IMR-90 (cell line): ENCODE results near the gene WNT7A. TPM values are rescaled to one million over a fixed set of nuclear protein-coding genes. Genes with fewer than 3 reads are reported as not detected.

Experiments used
- ATAC-seq: fragments of 200-7000 bp; cut with Tn5 transposase; 2 replicates; pipeline ENCODE4 v1.9.1; 2020; ENCODE audit warnings: low read depth, mild to moderate bottlenecking, moderate library complexity
- BruUV-seq: library from RNA; stranded (reverse); fragments of 400-500 nt; replicated peaks from 2 replicates; lab custom pipeline; 2021; lab: Mats Ljungman, UMichigan
- CTCF ChIA-PET: fragments of 300-600 bp; formaldehyde crosslinking; extraction: SDS; loops from one replicate; lab custom pipeline; 2021; ENCODE audit warnings: antibody characterized with exemption; lab: Yijun Ruan, JAX
- POLR2A ChIA-PET: fragments of 300-600 bp; sonication (Branson Sonifier 250); formaldehyde crosslinking; loops from one replicate; lab custom pipeline; 2022; ENCODE audit warnings: antibody characterized with exemption; ENCODE audit not compliant: unreplicated experiment; lab: Charles Lee
- DNase-seq: peaks from one replicate; pipeline ENCODE4 v3.0.0; 2013
- H2AFZ ChIP-seq: replicated peaks from 2 replicates; pipeline ENCODE3; 2013; ENCODE audit warnings: low read length, mild to moderate bottlenecking; ENCODE audit not compliant: poor library complexity
- H2AK5ac ChIP-seq: 2 replicates; pipeline ENCODE4 v1.6.1; 2013; ENCODE audit warnings: low read depth, low read length, inconsistent platforms
- H2AK9ac ChIP-seq: replicated peaks from 2 replicates; pipeline ENCODE3; 2013; ENCODE audit warnings: mild to moderate bottlenecking, low read depth, low read length, moderate library complexity; ENCODE audit not compliant: poor library complexity
- H2BK120ac ChIP-seq: 2 replicates; pipeline ENCODE4 v1.6.1; 2013; ENCODE audit warnings: low read depth, low read length, inconsistent platforms
- H2BK15ac ChIP-seq: 3 replicates; pipeline ENCODE4 v1.6.1; 2013; ENCODE audit warnings: low read depth, low read length, inconsistent platforms
- H2BK20ac ChIP-seq: 2 replicates; pipeline ENCODE4 v1.6.1; 2013; ENCODE audit warnings: low read depth, mild to moderate bottlenecking, inconsistent platforms, low read length, moderate library complexity
- H2BK5ac ChIP-seq: 2 replicates; pipeline ENCODE4 v1.6.1; 2013; ENCODE audit warnings: mild to moderate bottlenecking, low read depth, low read length, inconsistent platforms; ENCODE audit not compliant: poor library complexity, severe bottlenecking
- H3K14ac ChIP-seq: replicated peaks from 2 replicates; pipeline ENCODE4 v1.6.1; 2013; ENCODE audit warnings: low read depth, low read length, inconsistent platforms
- H3K18ac ChIP-seq: 2 replicates; pipeline ENCODE4 v1.6.1; 2013; ENCODE audit warnings: low read depth, low read length, control low read depth
- H3K23ac ChIP-seq: 2 replicates; pipeline ENCODE4 v1.6.1; 2013; ENCODE audit warnings: low read depth, low read length, inconsistent platforms
- H3K27ac ChIP-seq: 2 replicates; pipeline ENCODE4 v1.5.1; 2013; ENCODE audit warnings: mild to moderate bottlenecking, control low read depth, low read length; ENCODE audit not compliant: insufficient read depth
- H3K27me3 ChIP-seq: 2 replicates; pipeline ENCODE4 v1.6.1; 2013; ENCODE audit warnings: low read length; ENCODE audit not compliant: control insufficient read depth, insufficient read depth
- H3K36me3 ChIP-seq: 2 replicates; pipeline ENCODE4 v1.6.1; 2013; ENCODE audit warnings: low read length, mixed read lengths; ENCODE audit not compliant: control insufficient read depth, insufficient read depth
- H3K4ac ChIP-seq: 2 replicates; pipeline ENCODE4 v1.6.1; 2013; ENCODE audit warnings: low read depth, low read length, inconsistent platforms
- H3K4me1 ChIP-seq: 2 replicates; pipeline ENCODE4 v1.6.1; 2013; ENCODE audit warnings: low read length, mixed read lengths; ENCODE audit not compliant: control insufficient read depth, insufficient read depth
- H3K4me2 ChIP-seq: 2 replicates; pipeline ENCODE4 v1.6.1; 2013; ENCODE audit warnings: low read depth, mild to moderate bottlenecking, control low read depth, low read length, moderate library complexity
- H3K4me3 ChIP-seq: 2 replicates; pipeline ENCODE4 v1.5.1; 2013; ENCODE audit warnings: low read depth, mild to moderate bottlenecking, control low read depth, low read length, moderate library complexity; ENCODE audit not compliant: insufficient read depth
- H3K56ac ChIP-seq: 2 replicates; pipeline ENCODE4 v1.6.1; 2013; ENCODE audit warnings: low read length, inconsistent platforms; ENCODE audit not compliant: insufficient read depth; ENCODE audit errors: extremely low read depth
- H3K79me1 ChIP-seq, 2 experiments: 2 replicates each; pipeline ENCODE4 v1.6.1; 2013; ENCODE audit warnings: low read length in 2 of 2, inconsistent platforms in 1 of 2, low read depth in 1 of 2
- H3K9ac ChIP-seq: 2 replicates; pipeline ENCODE4 v1.6.1; 2013; ENCODE audit warnings: low read depth, low read length, control low read depth
- H3K9me1 ChIP-seq: 2 replicates; pipeline ENCODE4 v1.6.1; 2013; ENCODE audit warnings: low read length, inconsistent platforms; ENCODE audit not compliant: insufficient read depth
- H3K9me3 ChIP-seq: 2 replicates; pipeline ENCODE4 v1.6.1; 2013; ENCODE audit warnings: low read length; ENCODE audit not compliant: control insufficient read depth, insufficient read depth
- H4K20me1 ChIP-seq: 2 replicates; pipeline ENCODE4 v1.6.1; 2013; ENCODE audit warnings: low read length, inconsistent platforms; ENCODE audit not compliant: insufficient read depth
- H4K5ac ChIP-seq: 2 replicates; pipeline ENCODE4 v1.6.1; 2013; ENCODE audit warnings: mild to moderate bottlenecking, low read depth, low read length, control low read depth
- H4K8ac ChIP-seq, 2 experiments: 2 replicates each; pipeline ENCODE4 v1.6.1; 2013; ENCODE audit warnings: low read depth in 2 of 2, low read length in 2 of 2, control low read depth in 1 of 2, inconsistent platforms in 1 of 2
- H4K91ac ChIP-seq: 2 replicates; pipeline ENCODE4 v1.6.1; 2013; ENCODE audit warnings: low read depth, low read length, inconsistent platforms; ENCODE audit not compliant: insufficient read depth
- NFE2L2 ChIP-seq: fragments of 150-350 bp; IDR thresholded peaks from 2 replicates; pipeline ENCODE4 v1.6.1; 2016; ENCODE audit warnings: low read depth, mild to moderate bottlenecking, low read length
- WGBS, 2 experiments: methylation state at CpG; one replicate each; pipeline versions ENCODE4 v1.1.5 to v1.1.7; 2013; ENCODE audit warnings: missing lambda C conversion rate in 2 of 2; ENCODE audit not compliant: insufficient read length in 1 of 2; ENCODE audit errors: extremely low coverage in 2 of 2; 5-methylcytosine and 5-hydroxymethylcytosine counted together
- dilution Hi-C: fragments of 300-500 bp; cut with HindIII; formaldehyde crosslinking; loops from one replicate; pipeline ENCODE4 v1.14.3; 2018; ENCODE audit warnings: low sequenced_read_pairs; ENCODE audit not compliant: unreplicated experiment
- in situ Hi-C: fragments of 300-500 bp; cut with MboI; formaldehyde crosslinking; loops from 3 replicates; pipeline ENCODE4 v1.14.3; 2019; ENCODE audit warnings: low sequenced_read_pairs, inconsistent platforms, mixed read lengths
- intact Hi-C: fragments of 100-400 bp; cut with micrococcal nuclease; formaldehyde crosslinking; loops from 2 replicates; pipeline ENCODE4 v1.10.0; 2022
- polyA plus RNA-seq, 3 experiments: library from polyadenylated mRNA; depleted of rRNA; stranded (reverse); fragments of >200 nt; gene quantifications; 2 replicates each; pipeline ENCODE4 v1.2.3, GENCODE V29; 2012; ENCODE audit warnings: low replicate concordance in 1 of 3
- total RNA-seq: library from RNA; depleted of rRNA; stranded (reverse); fragments of >200 nt; gene quantifications from 2 replicates; pipeline ENCODE4 v1.2.3, GENCODE V29; 2012

Gene WNT7A
- total and polyA plus RNA-seq, 2 of the 4 experiments (the other 2 are of a cell fraction): not detected

GRCh38 chr3:13860001-13860400 lies 19.9 kb downstream of the WNT7A start:
- Histone ChIP-seq H3K9me1 (no peaks in the 10 kb centered on the region), H2BK15ac (no peak overlapping the region), H2AK5ac (no peak overlapping the region), H4K91ac (no peak overlapping the region), H2BK5ac (no peak overlapping the region), H3K4me2 (no peak overlapping the region), H3K9ac (no peak overlapping the region), H3K36me3 (no peaks in the 10 kb centered on the region), H3K27ac (no peak overlapping the region), H3K4ac (no peak overlapping the region), H3K18ac (no peak overlapping the region), H3K23ac (no peak overlapping the region), H3K79me1 (no peaks in the 10 kb centered on the region), H4K5ac (no peak overlapping the region), H3K9me3 (no peaks in the 10 kb centered on the region), H2BK120ac (no peak overlapping the region), H3K4me1 (no peaks in the 10 kb centered on the region), H3K27me3 (no peaks in the 10 kb centered on the region), H4K20me1 (no peaks in the 10 kb centered on the region), H4K8ac (no peak overlapping the region), H3K14ac (no peak overlapping the region), H3K4me3 (no peak overlapping the region), H3K56ac (no peak overlapping the region), H2BK20ac (no peak overlapping the region), H2AFZ (no peak overlapping the region), H2AK9ac (no peak overlapping the region)
- no CpG with 5 or more reads among the region's 1 CpG for WGBS, 2 experiments
- intact Hi-C loops: no loop called here
- TF ChIP-seq NFE2L2: no peak
- POLR2A ChIA-PET: no interaction called here
- CTCF ChIA-PET: no interaction called here
- dilution Hi-C loops: no loop called here
- ATAC-seq (no peak), DNase-seq (no peak)
- in situ Hi-C loops: no loop called here
- BruUV-seq: no TSS peak
